Embryonic facial prominence (tissue), 1 donor: ENCODE data around the gene LRFN2.

Source experiments
- DNase-seq: peaks from one replicate; pipeline ENCODE4 v3.0.0-alpha.2; 2016; ENCODE audit errors: extremely low spot score

The LRFN2 gene

DNA sequence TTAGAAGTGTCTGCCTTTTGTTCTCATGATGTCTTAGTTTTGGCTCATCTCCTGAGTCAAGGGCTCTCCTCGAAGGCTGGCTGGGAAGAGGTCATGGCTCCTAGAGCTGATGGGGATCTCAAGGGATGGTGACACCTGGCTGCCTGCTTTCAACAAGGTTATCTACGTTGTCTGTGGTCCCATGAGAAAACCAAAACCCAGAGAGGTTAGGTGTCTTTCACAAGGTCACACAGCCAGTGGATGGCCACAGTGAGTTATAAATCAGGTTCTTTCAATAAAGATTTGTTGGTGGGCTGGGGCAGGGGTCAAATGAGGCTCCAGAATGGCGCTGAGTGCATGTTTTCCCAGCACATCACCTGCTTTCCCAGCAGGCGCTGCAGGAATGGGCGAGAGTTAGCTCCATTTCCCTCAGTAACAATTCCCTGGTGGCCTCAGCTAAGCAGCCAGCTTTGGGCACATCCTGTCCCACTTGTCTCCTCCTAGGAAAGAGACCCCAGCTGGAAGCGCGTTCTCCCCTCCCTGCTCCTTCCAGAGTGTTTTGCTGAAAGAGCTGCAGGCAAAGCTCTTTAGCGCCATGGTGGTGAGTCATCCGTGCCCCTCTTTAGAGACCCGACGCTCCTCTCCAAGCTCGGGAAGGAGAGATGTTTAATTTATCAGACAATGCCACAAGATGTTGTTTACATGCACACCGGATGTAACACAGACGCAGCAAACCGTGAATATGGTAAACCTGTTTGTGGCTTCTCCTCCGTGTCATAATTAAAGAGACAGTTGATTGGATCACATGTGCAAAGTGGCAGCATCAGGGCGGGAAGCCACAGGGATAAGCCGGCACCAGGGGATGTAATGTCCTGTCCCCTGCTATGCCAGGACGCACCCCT is 109.7 kb downstream of the LRFN2 start:
- peak; percentile 13 for DNase-seq

GRCh38 chr6:40476673-40477072 is 110.5 kb downstream of the LRFN2 start:
- no peak for DNase-seq

DNA sequence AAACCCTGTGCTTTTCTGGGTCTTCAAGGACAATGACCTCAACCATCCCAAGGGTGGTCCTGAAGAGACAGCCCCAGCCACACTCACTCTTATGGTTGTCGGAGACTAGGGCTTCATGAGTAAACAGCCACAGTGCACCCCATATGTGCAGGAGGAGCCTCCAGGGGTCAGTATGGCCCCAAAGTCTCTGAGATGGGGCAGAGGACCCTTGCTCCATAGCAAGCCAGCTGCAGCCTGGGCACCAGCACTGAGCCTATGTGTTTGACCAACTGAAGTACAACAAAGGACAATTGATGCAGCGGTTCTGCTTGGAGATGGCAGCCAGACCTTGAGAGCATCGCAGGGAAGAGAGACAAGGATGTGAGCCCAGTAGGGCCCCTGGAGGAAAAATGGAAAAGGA is 112.2 kb downstream of the LRFN2 start:
- no peak for DNase-seq

DNA sequence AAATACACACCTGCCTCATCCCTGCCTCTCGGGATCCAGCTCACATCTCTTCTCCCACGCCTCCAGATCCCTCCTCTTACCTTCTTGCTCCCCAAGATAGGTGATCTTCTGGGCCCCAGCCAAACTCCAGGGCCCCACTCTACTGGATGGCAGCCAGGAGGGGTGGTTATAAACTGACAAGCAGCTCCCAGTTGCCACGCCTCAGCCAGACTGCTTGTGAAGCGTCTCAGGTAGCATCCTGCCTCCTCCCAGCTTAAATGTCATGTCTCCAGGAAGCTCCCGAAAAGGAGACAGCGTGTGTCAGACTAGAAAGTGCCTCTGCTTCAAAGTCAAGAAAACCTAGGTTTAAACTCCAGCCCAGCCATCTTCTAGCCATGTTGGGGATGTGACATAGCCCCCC is 114.1 kb downstream of the LRFN2 start:
- no peak for DNase-seq

GRCh38 chr6:40472353-40472752 is 114.8 kb downstream of the LRFN2 start:
- no peak for DNase-seq

DNA sequence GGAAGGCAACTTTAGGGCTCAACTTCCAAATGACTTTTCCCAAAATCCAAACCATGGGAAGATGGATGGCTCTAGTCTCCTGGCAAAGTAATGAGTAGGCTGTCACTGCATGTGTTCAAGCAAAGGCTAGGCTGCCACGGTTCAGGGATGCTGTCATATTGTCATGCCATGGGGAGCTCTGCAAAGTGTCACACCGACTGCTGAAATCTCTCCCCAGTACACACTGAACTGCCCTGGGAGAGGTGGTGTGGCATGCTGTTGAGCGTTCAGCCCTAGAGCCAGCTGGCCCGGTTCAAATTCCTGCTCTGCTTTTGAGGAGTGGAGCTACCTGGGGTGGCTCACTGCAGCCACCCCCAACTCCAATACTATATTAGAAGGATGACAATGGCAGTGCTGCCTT is 115.9 kb downstream of the LRFN2 start:
- DNase-seq: no peak

- DNase-seq: no peak
Observed at GRCh38 chr6:40469323-40469722, 117.8 kb downstream of the LRFN2 start.

- DNase-seq: no peak
Observed at GRCh38 chr6:40466986-40467539, 120.1 kb downstream of the LRFN2 start.

DNA sequence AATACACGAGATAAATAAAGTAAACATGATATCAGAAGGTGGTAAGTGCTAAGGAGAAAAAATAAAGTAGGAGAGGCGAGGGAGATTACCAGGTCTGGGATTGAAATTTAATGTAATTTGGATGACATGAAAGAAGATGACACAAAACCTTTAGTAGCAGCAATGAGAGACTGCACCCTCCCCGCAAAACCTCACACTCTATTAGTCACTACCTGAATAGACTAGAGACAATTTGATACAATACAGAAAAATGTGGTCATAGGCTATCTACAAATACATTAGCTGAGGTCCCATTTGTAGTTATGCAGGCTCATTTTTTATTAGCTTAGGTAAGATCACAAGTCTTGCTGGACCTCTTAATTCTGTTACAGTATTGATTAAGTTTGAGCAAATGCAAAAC is 125.5 kb downstream of the LRFN2 start:
- no peak for DNase-seq

DNA sequence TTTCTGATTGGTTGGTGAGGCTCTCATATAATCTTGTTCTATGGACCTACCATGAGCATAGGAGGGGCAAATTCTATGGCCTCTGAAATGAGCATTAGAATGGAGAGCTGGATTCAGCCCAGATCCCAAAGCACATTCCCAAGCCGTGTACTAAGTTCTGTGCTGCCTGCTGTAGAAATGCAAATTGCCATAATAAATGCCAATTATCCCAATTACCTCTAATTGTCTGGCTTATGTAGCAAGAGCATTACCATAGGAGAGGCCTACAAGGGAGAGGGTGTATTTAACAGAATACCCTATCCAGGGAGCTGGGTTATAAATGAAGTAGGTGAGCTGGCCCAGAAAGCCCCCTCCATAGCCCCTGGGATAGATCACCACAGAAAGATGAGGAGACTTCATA is 126.8 kb downstream of the LRFN2 start:
- no peak for DNase-seq

GRCh38 chr6:40457261-40457660 is 129.9 kb downstream of the LRFN2 start:
- no peak for DNase-seq

- no peak for DNase-seq
Observed at GRCh38 chr6:40456390-40457013, 130.7 kb downstream of the LRFN2 start.

GRCh38 chr6:40455686-40456389 is 131.3 kb downstream of the LRFN2 start:
- no peak for DNase-seq

GRCh38 chr6:40450483-40450882 is 136.7 kb downstream of the LRFN2 start:
- no peak for DNase-seq

DNA sequence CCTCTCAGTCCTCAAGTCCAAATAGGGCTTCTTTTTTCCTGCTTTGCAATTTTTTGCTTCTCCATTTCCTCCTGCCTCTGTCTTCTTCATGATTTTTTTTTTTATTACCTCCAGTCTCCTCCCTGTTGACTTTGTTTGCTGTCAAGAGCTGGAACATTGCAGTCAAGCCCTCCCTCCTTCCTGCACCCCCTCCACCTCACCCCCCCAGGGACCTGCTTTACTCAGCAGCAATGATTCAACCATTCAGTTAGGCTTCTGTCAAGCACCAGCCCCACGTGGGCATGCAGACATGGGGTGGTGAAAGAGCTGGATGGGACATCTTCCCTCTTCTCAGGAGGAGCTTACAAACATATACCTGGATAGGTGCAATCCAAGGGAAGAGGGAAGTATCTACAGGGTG is 142.4 kb downstream of the LRFN2 start:
- DNase-seq: no peak

DNA sequence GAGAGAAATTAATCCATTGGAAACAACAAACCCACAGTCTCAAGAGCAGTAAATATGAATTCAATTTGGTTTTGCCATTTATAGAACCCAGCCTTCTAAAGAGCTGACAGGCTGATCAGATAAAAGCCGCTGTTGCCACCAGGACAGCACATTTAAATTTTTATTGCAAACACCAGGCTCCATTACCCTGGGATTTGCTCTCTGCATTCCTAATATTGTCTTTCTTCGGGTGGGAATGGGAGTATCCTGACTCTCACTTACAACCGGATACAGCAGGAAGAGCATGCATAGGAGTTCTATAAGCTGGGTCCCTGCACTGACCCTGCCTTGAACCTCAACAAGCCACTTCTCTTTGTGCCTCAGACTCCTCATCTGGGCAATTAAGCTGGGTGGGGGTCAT is 142.9 kb downstream of the LRFN2 start:
- DNase-seq: no peak

DNA sequence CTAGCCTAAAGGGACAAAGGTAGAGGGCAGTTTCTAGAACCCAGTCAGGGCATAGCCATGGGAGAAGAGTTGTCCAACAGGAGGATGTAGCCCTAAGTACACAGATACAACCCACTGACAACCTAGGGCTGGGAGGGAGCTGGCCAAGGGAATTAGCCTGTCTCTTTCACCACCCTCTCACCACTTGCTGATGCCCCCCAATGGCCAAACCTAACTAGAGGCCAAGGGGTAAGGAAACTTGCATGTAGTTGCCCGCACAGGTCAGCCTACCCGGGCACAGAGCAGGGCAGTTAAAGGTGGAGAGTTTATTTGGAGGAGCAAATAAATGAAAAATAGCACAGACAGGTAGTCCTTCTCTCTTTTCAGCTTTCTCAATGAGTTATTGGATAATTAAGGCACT is 143.3 kb downstream of the LRFN2 start:
- no peak for DNase-seq

GRCh38 chr6:40442591-40442990 is 144.6 kb downstream of the LRFN2 start:
- DNase-seq: no peak

DNA sequence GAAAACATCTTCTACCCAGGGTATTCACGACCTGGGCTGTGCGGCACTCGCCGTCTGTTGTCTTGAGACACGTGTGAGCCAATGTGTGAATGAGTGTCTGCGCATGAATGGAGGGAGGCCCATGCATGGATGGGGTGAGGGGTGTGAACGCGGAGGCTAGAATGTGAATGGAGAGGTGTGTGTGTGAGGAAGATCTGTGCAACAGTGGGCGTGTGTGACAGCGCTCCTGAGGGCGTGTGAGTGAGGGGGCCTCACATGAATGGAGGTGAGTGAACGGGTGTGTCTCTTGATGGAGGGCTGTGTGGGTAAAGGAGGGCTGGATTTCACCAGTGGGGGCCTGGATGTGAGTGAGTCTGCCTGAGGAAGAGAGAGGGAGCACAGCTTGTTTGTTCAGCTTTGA is 146.0 kb downstream of the LRFN2 start:
- DNase-seq: no peak

DNA sequence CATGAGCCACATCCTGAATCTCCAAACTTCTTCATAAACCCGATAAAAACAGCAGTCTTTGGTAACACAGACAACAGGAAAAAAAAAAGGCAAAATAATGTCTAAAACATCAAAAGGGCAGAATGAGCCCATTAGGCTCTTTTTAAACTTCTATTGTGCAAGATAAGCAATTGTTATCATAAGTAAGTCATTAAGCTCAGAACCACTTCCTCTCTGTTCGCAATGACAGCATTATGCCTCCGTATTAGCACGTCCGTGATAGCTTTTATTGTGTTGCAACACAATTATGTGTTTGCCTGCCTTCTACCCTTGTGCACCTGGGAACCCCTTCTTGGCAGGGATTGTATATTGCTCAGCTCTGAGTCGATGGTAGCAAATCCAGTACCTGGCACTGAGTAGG is 147.1 kb downstream of the LRFN2 start:
- DNase-seq: no peak

GRCh38 chr6:40439026-40439800 is 148.0 kb downstream of the LRFN2 start:
- DNase-seq: no peak
